ENCODE measurements around the gene DLGAP1. TPM values are rescaled to one million over a fixed set of nuclear protein-coding genes. Genes with fewer than 3 reads are reported as not detected.

Gene DLGAP1
- total and polyA plus RNA-seq, 7 donors: 0.13 to 2.6 (median 1.3) TPM; not detected in 1

DNA sequence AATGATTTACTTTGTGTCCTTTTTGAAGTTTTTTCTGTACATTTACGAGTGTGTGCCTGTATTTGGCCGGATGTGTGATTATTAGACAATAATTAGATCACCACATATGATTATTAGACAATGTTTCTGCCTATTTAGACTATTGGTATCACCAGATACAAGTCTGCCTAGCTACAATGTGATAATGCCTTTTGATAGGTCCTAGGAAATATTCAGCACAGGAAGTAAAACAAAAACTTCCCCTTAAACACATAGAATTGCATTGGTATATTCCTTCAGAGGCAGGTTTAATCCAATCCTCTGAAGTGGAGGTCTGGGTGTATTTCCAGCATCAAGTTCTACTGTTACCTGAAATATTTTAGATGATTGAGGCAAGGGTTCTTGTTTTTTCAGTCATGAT lies 730.0 kb downstream of the DLGAP1 start:
- no peak for DNase-seq
- Histone ChIP-seq H3K9me3 (no peaks in the 10 kb centered on the region), H3K27me3 (no peaks in the 10 kb centered on the region), H3K36me3 (no peaks in the 10 kb centered on the region), H3K4me3 (no peak overlapping the region), H3K27ac (no peak overlapping the region), H3K4me1 (peaks cover 0 to 23% (median 17%) of the 10 kb centered on the region in 4 donors)
- intact Hi-C loops (cut with DNase I): no loop called here
- 67 to 73% methylated on average over 2 of the region's 2 CpGs for WGBS, 2 donors
- no peak for TF ChIP-seq CTCF (IDR thresholded peaks at IDR 0.05)
- no peak for TF ChIP-seq POLR2AphosphoS5 (IDR thresholded peaks at IDR 0.05)
- TF ChIP-seq EP300 (IDR thresholded peaks at IDR 0.05): no peak
- TF ChIP-seq POLR2A (IDR thresholded peaks at IDR 0.05): no peak

- TF ChIP-seq EP300 (IDR thresholded peaks at IDR 0.05) (no peak), CTCF (IDR thresholded peaks at IDR 0.05) (no peak), POLR2AphosphoS5 (IDR thresholded peaks at IDR 0.05) (no peak), POLR2A (IDR thresholded peaks at IDR 0.05) (no peak)
- DNase-seq: no peak
- no peaks in the 10 kb centered on the region for H3K9me3 ChIP-seq
- no peak overlapping the region for H3K4me3 ChIP-seq
- H3K36me3 ChIP-seq: no peaks in the 10 kb centered on the region
- no peak overlapping the region for H3K27ac ChIP-seq
- intact Hi-C loops (cut with DNase I): no loop called here
- peaks cover 0 to 23% (median 17%) of the 10 kb centered on the region in 4 donors for H3K4me1 ChIP-seq
- no peaks in the 10 kb centered on the region for H3K27me3 ChIP-seq
Measured at GRCh38 chr18:3723554-3723953, 731.6 kb downstream of the DLGAP1 start.

DNA sequence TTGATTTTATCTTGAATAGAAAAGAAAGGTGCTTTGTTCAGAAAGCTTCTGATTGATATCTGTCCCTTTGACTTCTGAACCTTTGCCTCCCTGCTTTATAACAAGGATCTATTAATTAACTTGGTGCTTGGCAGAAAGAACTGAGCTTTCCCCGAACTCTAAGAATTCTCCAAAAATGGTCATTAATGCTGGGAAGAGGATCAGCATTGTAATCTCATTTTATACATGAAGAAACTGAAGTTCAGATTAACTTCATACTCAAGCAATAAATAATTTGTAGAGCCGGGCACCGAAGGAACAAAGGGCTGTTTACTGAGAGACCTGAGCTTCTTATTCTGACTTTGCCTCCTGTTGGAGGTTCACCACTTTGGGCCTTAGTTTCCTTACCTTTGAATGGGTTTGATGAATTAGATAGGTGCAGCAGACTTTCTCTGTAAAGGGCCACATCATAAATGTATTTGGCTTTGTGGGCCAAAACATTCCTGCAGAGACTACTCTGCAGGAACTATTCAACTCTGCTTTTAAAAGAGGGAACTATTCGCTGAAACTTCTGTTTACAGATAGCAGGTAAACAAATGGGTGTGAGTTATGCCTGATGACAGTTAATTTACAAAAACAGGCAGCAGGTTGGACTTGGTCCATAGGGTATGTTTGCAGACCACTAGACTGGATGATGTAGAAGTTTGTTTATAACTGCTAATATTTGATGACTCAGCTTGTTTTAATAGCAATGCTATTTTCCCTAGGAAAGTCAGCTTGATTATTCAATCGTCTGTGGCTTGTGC lies 732.3 kb downstream of the DLGAP1 start:
- 15 to 44% methylated on average over 5 of the region's 5 CpGs for WGBS, 2 donors
- Histone ChIP-seq H3K4me3 (no peak overlapping the region), H3K27me3 (no peaks in the 10 kb centered on the region), H3K9me3 (no peaks in the 10 kb centered on the region), H3K27ac (peak overlapping the region in 2 of 4 donors; percentile 23 to 33), H3K4me1 (peaks cover 0 to 23% (median 17%) of the 10 kb centered on the region in 4 donors), H3K36me3 (no peaks in the 10 kb centered on the region)
- no peak for DNase-seq
- TF ChIP-seq POLR2AphosphoS5 (IDR thresholded peaks at IDR 0.05): no peak
- no peak for TF ChIP-seq EP300 (IDR thresholded peaks at IDR 0.05)
- TF ChIP-seq CTCF (IDR thresholded peaks at IDR 0.05): no peak
- no peak for TF ChIP-seq POLR2A (IDR thresholded peaks at IDR 0.05)
- intact Hi-C loops (cut with DNase I): no loop called here

GRCh38 chr18:3721771-3722648 lies 733.1 kb downstream of the DLGAP1 start:
- no peak for DNase-seq
- 37 to 45% methylated on average over 7 of the region's 7 CpGs for WGBS, 2 donors
- no peaks in the 10 kb centered on the region for H3K27me3 ChIP-seq
- H3K27ac ChIP-seq: peak overlapping the region in 2 of 4 donors; percentile 23 to 25
- TF ChIP-seq POLR2A (IDR thresholded peaks at IDR 0.05) (no peak), CTCF (IDR thresholded peaks at IDR 0.05) (no peak), POLR2AphosphoS5 (IDR thresholded peaks at IDR 0.05) (peak in 2 of 4 donors; percentile 25 to 36), EP300 (IDR thresholded peaks at IDR 0.05) (no peak)
- H3K4me1 ChIP-seq: peaks cover 0 to 23% (median 17%) of the 10 kb centered on the region in 4 donors
- H3K9me3 ChIP-seq: no peaks in the 10 kb centered on the region
- intact Hi-C loops (cut with DNase I): no loop called here
- H3K36me3 ChIP-seq: no peaks in the 10 kb centered on the region
- H3K4me3 ChIP-seq: no peak overlapping the region
